SKM-1 treated with dmso at 0.1 percent for 144 hours (cell line): ENCODE results near the gene PTPRJ.
A peak's percentile ranks its signal among the peaks of the same experiment; 100 is the strongest.

Source experiments
- DNase-seq: peaks from one replicate; lab custom pipeline; 2025; ENCODE audit not compliant: unreplicated experiment; lab: John Stamatoyannopoulos, UW

Gene PTPRJ

GRCh38 chr11:48036011-48036410, 55.7 kb downstream of the PTPRJ start:
- no peak for DNase-seq

- no peak for DNase-seq
Observed at GRCh38 chr11:48036466-48036865, 56.1 kb downstream of the PTPRJ start.

- no peak for DNase-seq
Observed at GRCh38 chr11:48037709-48038468, 57.5 kb downstream of the PTPRJ start.

GRCh38 chr11:48040830-48041444, 60.6 kb downstream of the PTPRJ start:
- no peak for DNase-seq

- DNase-seq: no peak
Observed at GRCh38 chr11:48041877-48042695, 61.7 kb downstream of the PTPRJ start.

- peak; percentile 51 for DNase-seq
Observed at GRCh38 chr11:48043111-48043990, 63.0 kb downstream of the PTPRJ start.

GRCh38 chr11:48043991-48044512, 63.7 kb downstream of the PTPRJ start:
- no peak for DNase-seq

GRCh38 chr11:48044577-48044976, 64.2 kb downstream of the PTPRJ start:
- no peak for DNase-seq

GRCh38 chr11:48045536-48045935, 65.2 kb downstream of the PTPRJ start:
- no peak for DNase-seq

GRCh38 chr11:48047616-48048015, 67.3 kb downstream of the PTPRJ start:
- no peak for DNase-seq

GRCh38 chr11:48049036-48049435, 68.7 kb downstream of the PTPRJ start:
- DNase-seq: no peak

- DNase-seq: peak; percentile 69
Observed at GRCh38 chr11:48050304-48050703, 69.9 kb downstream of the PTPRJ start.

- DNase-seq: no peak
Observed at GRCh38 chr11:48051217-48051830, 71.0 kb downstream of the PTPRJ start.

- DNase-seq: no peak
Observed at GRCh38 chr11:48052183-48053044, 72.1 kb downstream of the PTPRJ start.

GRCh38 chr11:48054994-48055291, 74.6 kb downstream of the PTPRJ start:
- no peak for DNase-seq

- peak; percentile 58 for DNase-seq
Observed at GRCh38 chr11:48055292-48056132, 75.2 kb downstream of the PTPRJ start.

- DNase-seq: no peak
Observed at GRCh38 chr11:48056325-48057183, 76.2 kb downstream of the PTPRJ start.

GRCh38 chr11:48058064-48058463, 77.7 kb downstream of the PTPRJ start:
- no peak for DNase-seq
